Measurements from ENCODE around the gene PCNX2. TPM values are rescaled to one million over a fixed set of nuclear protein-coding genes. Genes with fewer than 3 reads are reported as not detected.

Gene PCNX2
- total RNA-seq, 1 experiment from 2014 or later: 15.0 TPM

DNA sequence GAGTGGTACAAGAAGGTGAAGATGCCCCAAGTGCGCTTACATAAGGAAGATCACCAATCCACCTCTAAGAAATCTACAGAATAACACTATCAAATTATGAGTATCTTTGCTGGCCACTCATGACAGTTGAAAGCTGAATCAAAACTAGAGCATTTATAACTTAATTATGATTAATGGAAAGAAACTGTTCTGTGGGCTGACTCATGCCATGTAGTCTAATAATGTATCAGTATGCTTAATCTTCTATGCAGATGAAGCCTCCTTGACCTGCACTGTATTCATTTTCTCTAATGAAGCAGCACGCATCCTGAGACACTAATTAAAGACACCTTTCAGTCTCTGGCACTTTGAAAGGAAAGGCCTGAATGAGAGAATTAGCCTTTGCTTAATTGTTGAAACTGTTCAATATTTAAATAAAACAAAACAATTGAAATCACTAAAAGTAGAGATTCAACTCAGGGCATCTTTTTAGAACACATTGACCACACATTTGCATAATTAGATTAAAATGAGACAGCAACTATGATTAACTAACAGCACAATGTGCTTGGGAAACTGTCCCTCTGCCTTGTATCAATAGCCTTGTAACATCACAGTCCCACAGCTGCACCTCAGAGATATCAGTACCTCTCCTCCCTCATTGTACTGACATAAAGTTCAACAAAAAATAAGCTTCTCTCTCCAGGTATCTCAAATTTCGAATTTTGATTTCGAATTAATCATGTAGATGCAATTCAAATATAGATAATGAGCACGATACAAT, 239.5 kb downstream of the PCNX2 start:
- CTCF ChIA-PET: no interaction called here
- intact Hi-C loops (cut with micrococcal nuclease; ENCODE audit: unreplicated experiment): no loop called here
- Mint-ChIP-seq H3K36me3 (ENCODE audit: insufficient read depth, unreplicated experiment) (no peaks in the 10 kb centered on the region), H3K4me1 (ENCODE audit: low read depth, unreplicated experiment) (no peaks in the 10 kb centered on the region), H3K4me3 (ENCODE audit: unreplicated experiment) (no peak overlapping the region), H3K27ac (ENCODE audit: unreplicated experiment) (no peak overlapping the region), H3K27me3 (ENCODE audit: insufficient read depth, unreplicated experiment) (no peaks in the 10 kb centered on the region), H3K9me3 (ENCODE audit: unreplicated experiment) (no peaks in the 10 kb centered on the region)
- no peak overlapping the region for H3K4me3 ChIP-seq (ENCODE audit: low read depth, low read length)
- no peaks in the 10 kb centered on the region for H3K9me3 ChIP-seq
- BruUV-seq (replicated peaks): no TSS peak
- no peaks in the 10 kb centered on the region for H3K27me3 ChIP-seq (replicated peaks; ENCODE audit: control insufficient read depth, insufficient read depth, low read length)
- no peaks in the 10 kb centered on the region for H3K4me1 ChIP-seq
- TF ChIP-seq, protein P1, sequence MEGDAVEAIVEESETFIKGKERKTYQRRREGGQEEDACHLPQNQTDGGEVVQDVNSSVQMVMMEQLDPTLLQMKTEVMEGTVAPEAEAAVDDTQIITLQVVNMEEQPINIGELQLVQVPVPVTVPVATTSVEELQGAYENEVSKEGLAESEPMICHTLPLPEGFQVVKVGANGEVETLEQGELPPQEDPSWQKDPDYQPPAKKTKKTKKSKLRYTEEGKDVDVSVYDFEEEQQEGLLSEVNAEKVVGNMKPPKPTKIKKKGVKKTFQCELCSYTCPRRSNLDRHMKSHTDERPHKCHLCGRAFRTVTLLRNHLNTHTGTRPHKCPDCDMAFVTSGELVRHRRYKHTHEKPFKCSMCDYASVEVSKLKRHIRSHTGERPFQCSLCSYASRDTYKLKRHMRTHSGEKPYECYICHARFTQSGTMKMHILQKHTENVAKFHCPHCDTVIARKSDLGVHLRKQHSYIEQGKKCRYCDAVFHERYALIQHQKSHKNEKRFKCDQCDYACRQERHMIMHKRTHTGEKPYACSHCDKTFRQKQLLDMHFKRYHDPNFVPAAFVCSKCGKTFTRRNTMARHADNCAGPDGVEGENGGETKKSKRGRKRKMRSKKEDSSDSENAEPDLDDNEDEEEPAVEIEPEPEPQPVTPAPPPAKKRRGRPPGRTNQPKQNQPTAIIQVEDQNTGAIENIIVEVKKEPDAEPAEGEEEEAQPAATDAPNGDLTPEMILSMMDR (IDR thresholded peaks at IDR 0.05; ENCODE audit: insufficient read depth in 1 of 2, low read depth in 1 of 2, low read length in 1 of 2, severe bottlenecking in 1 of 2, unreplicated experiment in 1 of 2): no peak
- POLR2A ChIA-PET: no interaction called here
- H3K36me3 ChIP-seq (ENCODE audit: control insufficient read depth, insufficient read depth, low read length): no peaks in the 10 kb centered on the region; the same call in 1 of the 2 replicates
- DNase-seq: no peak

DNA sequence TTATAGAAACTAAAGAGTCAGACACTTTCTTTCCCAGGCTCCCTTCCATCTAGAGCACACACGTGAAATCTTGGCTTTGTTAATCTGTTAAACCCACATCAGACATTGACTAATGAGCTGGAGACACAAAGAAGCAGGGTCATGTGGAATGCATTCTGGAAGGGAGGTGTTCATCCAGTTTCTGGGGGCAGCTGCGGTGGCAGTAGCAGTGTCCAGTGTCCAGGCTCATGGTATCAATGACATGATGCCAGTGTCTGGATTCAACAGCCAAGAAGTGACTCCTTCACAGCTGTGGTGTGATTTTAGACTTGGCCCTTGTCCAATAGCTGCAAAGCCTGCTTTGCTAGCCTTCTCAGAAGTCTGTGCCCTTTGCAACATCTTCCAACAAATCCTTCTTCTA, 249.9 kb downstream of the PCNX2 start:
- POLR2A ChIA-PET: no interaction called here
- H3K36me3 Mint-ChIP-seq (ENCODE audit: insufficient read depth, unreplicated experiment): no peaks in the 10 kb centered on the region
- TF ChIP-seq, protein P1 (IDR thresholded peaks at IDR 0.05; ENCODE audit: insufficient read depth in 1 of 2, low read depth in 1 of 2, low read length in 1 of 2, severe bottlenecking in 1 of 2, unreplicated experiment in 1 of 2): no peak
- 0 out of 2 replicates have a peak, but pooled peaks cover 3% of the 10 kb centered on the region for H3K9me3 ChIP-seq
- DNase-seq: no peak
- H3K4me3 Mint-ChIP-seq (ENCODE audit: unreplicated experiment): no peak overlapping the region
- BruUV-seq (replicated peaks): no TSS peak
- peaks cover 8% of the 10 kb centered on the region for H3K27me3 Mint-ChIP-seq (ENCODE audit: insufficient read depth, unreplicated experiment)
- intact Hi-C loops (cut with micrococcal nuclease; ENCODE audit: unreplicated experiment): no loop called here
- no peaks in the 10 kb centered on the region for H3K9me3 Mint-ChIP-seq (ENCODE audit: unreplicated experiment)
- H3K4me1 Mint-ChIP-seq (ENCODE audit: low read depth, unreplicated experiment): no peaks in the 10 kb centered on the region
- H3K36me3 ChIP-seq (ENCODE audit: control insufficient read depth, insufficient read depth, low read length): no peaks in the 10 kb centered on the region; the same call in 1 of the 2 replicates
- H3K4me3 ChIP-seq (ENCODE audit: low read depth, low read length): no peak overlapping the region
- CTCF ChIA-PET: no interaction called here
- H3K27ac Mint-ChIP-seq (ENCODE audit: unreplicated experiment): no peak overlapping the region
- H3K27me3 ChIP-seq (replicated peaks; ENCODE audit: control insufficient read depth, insufficient read depth, low read length): no peaks in the 10 kb centered on the region
- H3K4me1 ChIP-seq: no peaks in the 10 kb centered on the region

DNA sequence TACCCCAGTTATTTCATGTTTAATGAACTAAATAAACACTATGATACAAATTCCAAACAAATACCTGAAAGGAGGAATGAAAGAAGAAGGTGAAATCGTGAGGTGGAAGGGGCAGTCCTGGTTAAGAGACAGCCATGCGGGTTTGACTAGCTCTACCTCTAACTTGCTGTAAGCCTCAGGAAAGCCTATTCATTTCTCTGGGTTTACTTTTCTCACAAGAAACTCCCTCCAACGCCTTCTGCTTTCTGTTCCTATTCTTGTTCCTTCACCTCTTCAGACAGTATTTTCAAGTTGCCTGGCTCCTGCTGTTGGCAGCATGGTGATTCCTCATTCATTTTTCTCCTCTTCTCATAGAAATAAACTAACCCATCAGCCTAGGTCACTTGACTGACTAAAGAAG, 252.7 kb downstream of the PCNX2 start:
- H3K9me3 ChIP-seq: 0 out of 2 replicates have a peak, but pooled peaks cover 3% of the 10 kb centered on the region
- DNase-seq: no peak
- peaks cover 11% of the 10 kb centered on the region for H3K27me3 Mint-ChIP-seq (ENCODE audit: insufficient read depth, unreplicated experiment)
- H3K27me3 ChIP-seq (replicated peaks; ENCODE audit: control insufficient read depth, insufficient read depth, low read length): no peaks in the 10 kb centered on the region
- ChIA-PET POLR2A (no interaction called here), CTCF (no interaction called here)
- H3K27ac Mint-ChIP-seq (ENCODE audit: unreplicated experiment): no peak overlapping the region
- no peaks in the 10 kb centered on the region for H3K4me1 Mint-ChIP-seq (ENCODE audit: low read depth, unreplicated experiment)
- intact Hi-C loops (cut with micrococcal nuclease; ENCODE audit: unreplicated experiment): no loop called here
- H3K36me3 ChIP-seq (ENCODE audit: control insufficient read depth, insufficient read depth, low read length): no peaks in the 10 kb centered on the region; the same call in 1 of the 2 replicates
- TF ChIP-seq, protein P1 (IDR thresholded peaks at IDR 0.05; ENCODE audit: insufficient read depth in 1 of 2, low read depth in 1 of 2, low read length in 1 of 2, severe bottlenecking in 1 of 2, unreplicated experiment in 1 of 2): no peak
- H3K4me3 ChIP-seq (ENCODE audit: low read depth, low read length): no peak overlapping the region
- H3K4me3 Mint-ChIP-seq (ENCODE audit: unreplicated experiment): no peak overlapping the region
- no TSS peak for BruUV-seq (replicated peaks)
- H3K36me3 Mint-ChIP-seq (ENCODE audit: insufficient read depth, unreplicated experiment): no peaks in the 10 kb centered on the region
- H3K4me1 ChIP-seq: peaks cover 13% of the 10 kb centered on the region
- no peaks in the 10 kb centered on the region for H3K9me3 Mint-ChIP-seq (ENCODE audit: unreplicated experiment)
